Central memory CD8-positive, alpha-beta T cell (primary cell): ENCODE data around the gene ENOX1.

Experiments
- ATAC-seq: fragments of 150-1000 bp; cut with Tn5 transposase; replicated peaks from 2 replicates; pipeline ENCODE4 v1.10.0; 2022; ENCODE audit warnings: mild to moderate bottlenecking, moderate FRiP score, moderate number of reproducible peaks; ENCODE audit not compliant: poor library complexity, severe bottlenecking; ENCODE audit errors: extremely low read depth
- DNase-seq, 2 donors: peaks; one replicate each; pipeline ENCODE4 v3.0.0; 2021; ENCODE audit warnings: low spot score in 2 of 2
- H3K27ac Mint-ChIP-seq: one replicate; pipeline ENCODE4 v1.8.0; 2022; ENCODE audit warnings: low read depth, mild to moderate bottlenecking, moderate library complexity, mixed read lengths
- H3K27me3 Mint-ChIP-seq: one replicate; pipeline ENCODE4 v1.8.0; 2022; ENCODE audit warnings: mixed read lengths
- H3K36me3 Mint-ChIP-seq: one replicate; pipeline ENCODE4 v1.8.0; 2022; ENCODE audit warnings: mild to moderate bottlenecking, moderate library complexity, mixed read lengths; ENCODE audit not compliant: insufficient read depth
- H3K4me1 Mint-ChIP-seq: one replicate; pipeline ENCODE4 v1.8.0; 2022; ENCODE audit warnings: mixed read lengths
- H3K4me3 Mint-ChIP-seq: one replicate; pipeline ENCODE4 v1.8.0; 2022; ENCODE audit warnings: mild to moderate bottlenecking, moderate library complexity, mixed read lengths
- H3K9me3 Mint-ChIP-seq: one replicate; pipeline ENCODE4 v1.8.0; 2022; ENCODE audit warnings: mixed read lengths

Gene ENOX1

DNA sequence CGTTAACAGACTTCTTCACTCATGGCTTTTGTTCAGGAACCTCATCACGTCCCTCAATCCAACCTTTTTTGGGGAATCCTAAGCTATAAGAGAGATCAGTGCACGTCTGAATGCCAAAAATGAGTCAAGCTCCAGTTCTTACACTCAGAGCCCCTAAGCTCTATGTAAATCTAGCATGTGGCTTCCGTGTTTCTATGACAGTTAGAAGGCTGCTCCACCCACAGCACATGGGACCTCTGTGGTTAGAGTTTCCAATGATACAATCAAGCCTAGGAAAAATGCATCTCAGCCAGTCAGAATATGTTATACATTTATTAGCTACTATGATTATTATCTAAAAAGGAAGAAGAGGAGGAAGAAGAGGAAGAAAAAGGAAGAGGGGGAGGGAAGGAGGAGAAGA is 135.9 kb downstream of the ENOX1 start:
- no peak overlapping the region for H3K27ac Mint-ChIP-seq

GRCh38 chr13:43648733-43649132 is 138.0 kb downstream of the ENOX1 start:
- no peak overlapping the region for H3K27ac Mint-ChIP-seq
- no peak for ATAC-seq
- H3K4me1 Mint-ChIP-seq: no peaks in the 10 kb centered on the region
- DNase-seq: no peak
- no peaks in the 10 kb centered on the region for H3K36me3 Mint-ChIP-seq
- no peak overlapping the region for H3K4me3 Mint-ChIP-seq
- H3K9me3 Mint-ChIP-seq: no peaks in the 10 kb centered on the region
- peaks cover 25% of the 10 kb centered on the region for H3K27me3 Mint-ChIP-seq

More for the DNA sequence above, 135.9 kb downstream of the ENOX1 start:
- H3K4me3 Mint-ChIP-seq: no peak overlapping the region
- DNase-seq: no peak
- no peaks in the 10 kb centered on the region for H3K36me3 Mint-ChIP-seq
- no peaks in the 10 kb centered on the region for H3K4me1 Mint-ChIP-seq
- peaks cover 25% of the 10 kb centered on the region for H3K27me3 Mint-ChIP-seq
- H3K9me3 Mint-ChIP-seq: no peaks in the 10 kb centered on the region
- ATAC-seq: no peak

GRCh38 chr13:43647471-43647870 is 139.3 kb downstream of the ENOX1 start:
- H3K36me3 Mint-ChIP-seq: no peaks in the 10 kb centered on the region
- H3K4me3 Mint-ChIP-seq: no peak overlapping the region
- H3K27ac Mint-ChIP-seq: no peak overlapping the region
- H3K4me1 Mint-ChIP-seq: no peaks in the 10 kb centered on the region
- H3K9me3 Mint-ChIP-seq: no peaks in the 10 kb centered on the region
- no peak for DNase-seq
- no peak for ATAC-seq
- peaks cover 25% of the 10 kb centered on the region for H3K27me3 Mint-ChIP-seq

DNA sequence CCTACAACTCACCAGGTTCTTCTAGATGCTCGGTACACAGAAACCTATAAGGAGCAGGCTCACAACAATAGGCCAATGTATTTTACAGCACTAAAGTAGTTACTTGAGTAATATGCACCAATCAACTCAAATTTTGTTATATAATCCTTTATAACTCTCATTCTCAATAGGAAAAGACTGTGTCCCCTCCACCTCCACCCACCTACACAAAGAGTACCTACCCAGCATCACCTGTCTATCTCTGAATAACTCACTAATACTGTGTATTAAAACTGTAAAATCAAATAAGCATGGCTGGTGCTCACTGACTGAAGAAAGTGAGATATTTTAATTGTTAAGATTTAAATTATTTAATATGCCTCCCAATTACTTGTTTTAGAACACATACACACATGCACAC is 146.3 kb downstream of the ENOX1 start:
- ATAC-seq: no peak
- Mint-ChIP-seq H3K27ac (no peak overlapping the region), H3K36me3 (peaks cover 2% of the 10 kb centered on the region), H3K4me1 (no peaks in the 10 kb centered on the region), H3K4me3 (no peak overlapping the region), H3K27me3 (peaks cover under 1% of the 10 kb centered on the region), H3K9me3 (no peaks in the 10 kb centered on the region)
- DNase-seq: no peak

DNA sequence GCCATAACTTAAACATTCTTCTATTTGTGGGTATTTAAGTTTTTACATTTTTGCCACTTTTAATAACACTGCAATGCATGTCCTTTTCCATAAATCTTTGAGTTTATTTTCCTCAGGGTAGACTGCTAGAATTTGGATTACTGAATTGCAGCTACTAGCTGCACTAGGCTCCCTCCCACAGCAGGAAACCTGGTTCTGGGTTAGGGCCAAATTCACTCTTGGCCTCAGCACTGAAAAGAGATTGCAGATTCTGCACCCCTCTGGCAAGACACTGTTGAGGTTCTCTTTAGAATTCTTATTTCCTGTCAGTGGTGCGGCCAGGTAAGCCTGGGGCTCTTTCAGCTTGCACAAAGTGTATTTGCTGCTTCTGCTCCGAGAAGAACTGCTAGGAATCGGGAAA is 155.7 kb downstream of the ENOX1 start:
- H3K27me3 Mint-ChIP-seq: peaks cover 28% of the 10 kb centered on the region
- no peaks in the 10 kb centered on the region for H3K36me3 Mint-ChIP-seq
- no peak overlapping the region for H3K27ac Mint-ChIP-seq
- no peaks in the 10 kb centered on the region for H3K9me3 Mint-ChIP-seq
- H3K4me1 Mint-ChIP-seq: no peaks in the 10 kb centered on the region
- DNase-seq (no peak), ATAC-seq (no peak)
- H3K4me3 Mint-ChIP-seq: no peak overlapping the region

GRCh38 chr13:43629691-43630480 is 156.9 kb downstream of the ENOX1 start:
- ATAC-seq (no peak), DNase-seq (no peak)
- Mint-ChIP-seq H3K4me3 (no peak overlapping the region), H3K27ac (no peak overlapping the region), H3K27me3 (peaks cover 21% of the 10 kb centered on the region), H3K4me1 (no peaks in the 10 kb centered on the region), H3K9me3 (no peaks in the 10 kb centered on the region), H3K36me3 (no peaks in the 10 kb centered on the region)

DNA sequence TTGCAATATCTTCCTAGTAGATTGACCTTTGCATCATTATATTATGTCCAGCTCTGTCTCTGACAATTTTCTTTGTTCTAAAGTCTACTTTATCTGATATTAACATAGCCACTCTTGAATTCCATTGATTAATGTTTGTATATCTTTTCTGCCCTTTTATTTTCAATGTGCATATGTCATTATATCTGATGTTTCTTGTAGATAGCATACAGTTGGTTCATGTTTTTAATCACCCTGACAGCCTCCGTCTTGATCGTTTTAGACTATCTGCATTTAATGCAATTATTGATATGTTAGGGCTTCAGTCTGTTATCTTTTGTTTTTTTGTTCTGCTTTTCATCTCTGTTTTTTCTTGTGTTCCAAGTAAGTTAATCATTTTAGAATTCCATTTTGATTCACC is 159.8 kb downstream of the ENOX1 start:
- no peak for DNase-seq
- Mint-ChIP-seq H3K27ac (no peak overlapping the region), H3K4me1 (no peaks in the 10 kb centered on the region), H3K36me3 (no peaks in the 10 kb centered on the region), H3K4me3 (no peak overlapping the region), H3K27me3 (peaks cover 12% of the 10 kb centered on the region), H3K9me3 (no peaks in the 10 kb centered on the region)
- no peak for ATAC-seq

- Mint-ChIP-seq H3K27ac (no peak overlapping the region), H3K4me1 (no peaks in the 10 kb centered on the region), H3K9me3 (no peaks in the 10 kb centered on the region), H3K4me3 (no peak overlapping the region), H3K36me3 (no peaks in the 10 kb centered on the region), H3K27me3 (no peaks in the 10 kb centered on the region)
- DNase-seq (no peak), ATAC-seq (no peak)
Measured at GRCh38 chr13:43614063-43614462, 172.7 kb downstream of the ENOX1 start.

DNA sequence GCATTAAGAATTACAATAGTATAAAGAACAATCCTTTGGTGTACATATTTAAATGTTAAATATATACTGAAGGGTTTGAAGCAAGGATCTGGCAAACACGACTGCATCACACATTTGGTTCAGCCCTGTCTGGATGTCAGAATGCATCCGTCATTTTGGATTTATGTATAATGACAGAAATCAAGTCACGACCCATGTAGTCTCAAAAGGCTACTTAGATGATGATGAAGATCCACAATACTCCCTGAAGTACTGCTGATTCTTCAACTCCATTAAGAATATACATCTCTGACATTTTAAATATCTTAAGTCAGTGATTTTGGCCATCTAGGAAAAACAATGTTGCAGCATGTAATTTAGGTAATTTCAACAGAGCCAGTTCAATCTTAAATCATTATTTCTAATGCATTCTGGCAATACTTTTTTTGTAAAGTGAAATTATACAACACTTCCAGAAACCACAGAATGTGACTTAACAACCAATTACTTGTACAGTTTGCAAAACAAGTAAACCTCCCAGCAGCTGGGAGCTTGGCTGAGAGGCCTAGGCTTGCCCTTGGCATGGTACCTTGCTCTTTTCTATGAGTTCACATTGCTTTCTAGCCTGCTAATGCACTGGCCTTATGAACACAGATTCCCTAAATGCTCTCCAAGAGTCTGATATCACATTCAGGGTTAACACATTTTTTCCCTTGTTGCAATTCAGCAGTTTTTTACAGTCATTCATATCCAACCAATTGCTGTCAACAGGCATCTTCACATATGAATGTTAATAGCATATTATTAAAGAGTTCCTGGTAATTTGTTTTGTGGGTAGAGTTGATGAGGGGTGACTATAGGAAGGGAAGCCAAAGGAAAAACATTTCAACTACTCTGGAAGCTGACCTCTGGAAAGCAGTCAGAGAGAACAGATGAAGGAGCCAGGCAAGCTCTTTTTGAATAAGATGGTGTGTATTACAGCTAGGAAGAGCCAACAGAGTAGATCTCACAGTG is 175.2 kb downstream of the ENOX1 start:
- Mint-ChIP-seq H3K9me3 (no peaks in the 10 kb centered on the region), H3K27me3 (no peaks in the 10 kb centered on the region), H3K4me1 (no peaks in the 10 kb centered on the region), H3K27ac (no peak overlapping the region), H3K36me3 (no peaks in the 10 kb centered on the region), H3K4me3 (no peak overlapping the region)
- DNase-seq: no peak
- no peak for ATAC-seq

DNA sequence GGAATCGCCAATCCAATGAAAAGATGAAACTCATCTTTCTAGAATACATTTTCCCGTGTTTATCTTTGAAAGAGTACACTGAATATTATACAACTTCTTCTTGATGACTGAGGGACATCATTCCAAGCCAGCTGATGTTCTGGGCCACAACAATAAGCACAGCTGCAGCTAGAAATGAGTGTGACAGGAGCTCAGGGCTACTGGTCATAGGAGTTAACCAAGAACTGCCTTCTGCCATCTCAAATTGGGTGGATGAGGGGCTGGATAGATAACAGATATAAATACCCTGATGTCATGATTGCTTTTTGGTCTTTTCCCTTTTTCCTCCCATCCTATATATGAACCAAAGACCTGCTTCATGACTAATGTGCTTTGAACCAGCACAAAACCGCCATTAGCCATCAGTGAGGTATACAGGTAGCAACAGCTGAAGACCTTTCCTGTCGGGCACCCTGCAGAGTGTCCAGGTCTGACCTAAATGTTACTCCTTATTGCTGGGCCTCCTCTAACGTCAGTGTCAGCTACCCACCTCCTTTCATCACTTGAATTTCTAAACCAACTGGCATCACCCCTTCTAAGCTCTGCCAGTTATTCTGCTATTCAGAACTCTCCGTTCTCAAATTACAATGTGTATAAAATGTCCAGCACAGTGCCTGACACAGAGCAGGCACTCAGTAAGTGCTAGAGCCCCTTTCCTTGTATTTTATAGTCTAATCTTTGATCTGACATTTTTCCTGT is 178.2 kb downstream of the ENOX1 start:
- no peak overlapping the region for H3K27ac Mint-ChIP-seq
- no peaks in the 10 kb centered on the region for H3K9me3 Mint-ChIP-seq
- no peaks in the 10 kb centered on the region for H3K4me1 Mint-ChIP-seq
- no peaks in the 10 kb centered on the region for H3K36me3 Mint-ChIP-seq
- no peak overlapping the region for H3K4me3 Mint-ChIP-seq
- DNase-seq (no peak), ATAC-seq (no peak)
- H3K27me3 Mint-ChIP-seq: no peaks in the 10 kb centered on the region

GRCh38 chr13:43597599-43597945 is 189.2 kb downstream of the ENOX1 start:
- DNase-seq (no peak), ATAC-seq (no peak)
- no peaks in the 10 kb centered on the region for H3K4me1 Mint-ChIP-seq
- no peaks in the 10 kb centered on the region for H3K9me3 Mint-ChIP-seq
- H3K27me3 Mint-ChIP-seq: no peaks in the 10 kb centered on the region
- no peak overlapping the region for H3K4me3 Mint-ChIP-seq
- H3K27ac Mint-ChIP-seq: no peak overlapping the region
- no peaks in the 10 kb centered on the region for H3K36me3 Mint-ChIP-seq

GRCh38 chr13:43596924-43597598 is 189.7 kb downstream of the ENOX1 start:
- Mint-ChIP-seq H3K4me3 (no peak overlapping the region), H3K36me3 (no peaks in the 10 kb centered on the region), H3K27ac (no peak overlapping the region), H3K27me3 (no peaks in the 10 kb centered on the region), H3K9me3 (no peaks in the 10 kb centered on the region), H3K4me1 (no peaks in the 10 kb centered on the region)
- ATAC-seq: no peak
- DNase-seq: no peak
